Gastroesophageal sphincter (tissue), 4 donors: Measurements from ENCODE around the gene IFT52. TPM values are rescaled to one million over a fixed set of nuclear protein-coding genes. Genes with fewer than 3 reads are reported as not detected.

ENCODE experiments used
- ATAC-seq: fragments of 150-250 bp; one replicate; pipeline ENCODE4 v1.9.1; 2016; ENCODE audit warnings: mild to moderate bottlenecking, moderate library complexity
- H3K27ac ChIP-seq, 4 donors: fragments of 200-600 bp; sonication (generic) in 3 of 4; 1 replicate in 3 of 4; 2 replicates in 1 of 4; pipeline ENCODE4 v1.5.1; 2016 to 2019
- H3K27me3 ChIP-seq: fragments of 200-600 bp; sonication (generic); one replicate; pipeline ENCODE4 v1.5.1; 2019
- H3K36me3 ChIP-seq, 2 donors: fragments of 200-600 bp; sonication (generic); one replicate each; pipeline ENCODE4 v1.5.1; 2019; ENCODE audit warnings: control low read depth in 1 of 2
- H3K4me1 ChIP-seq, 3 donors: fragments of 200-600 bp; sonication (generic); 1 replicate in 2 of 3; 2 replicates in 1 of 3; pipeline ENCODE4 v1.5.1; 2016 to 2019; ENCODE audit warnings: control low read depth in 2 of 3
- H3K4me3 ChIP-seq, 2 donors: fragments of 200-600 bp; sonication (generic); one replicate each; pipeline ENCODE4 v1.5.1; 2019; ENCODE audit warnings: mild to moderate bottlenecking in 1 of 2, moderate library complexity in 1 of 2
- H3K9me3 ChIP-seq, 3 donors: fragments of 200-600 bp; sonication (generic); one replicate each; pipeline ENCODE4 v1.5.1; 2017 to 2019; ENCODE audit warnings: control low read depth in 2 of 3
- EP300 ChIP-seq: sonication (generic); formaldehyde crosslinking; IDR thresholded peaks from one replicate; pipeline ENCODE4 v1.6.1; 2017; ENCODE audit warnings: antibody characterized with exemption, mild to moderate bottlenecking
- POLR2A ChIP-seq, 2 donors: fragments of 450-650 bp; IDR thresholded peaks; one replicate each; pipeline ENCODE4 v1.6.1; 2017; ENCODE audit warnings: antibody characterized with exemption in 2 of 2, mild to moderate bottlenecking in 2 of 2, moderate library complexity in 1 of 2
- POLR2AphosphoS5 ChIP-seq: sonication (generic); formaldehyde crosslinking; IDR thresholded peaks from one replicate; pipeline ENCODE4 v1.6.1; 2017; ENCODE audit warnings: antibody characterized with exemption
- WGBS, 2 donors: methylation state at CpG; one replicate each; pipeline ENCODE4 v1.1.5; 2018; ENCODE audit warnings: low coverage in 1 of 2; 5-methylcytosine and 5-hydroxymethylcytosine counted together
- total RNA-seq, 4 donors: library from RNA; depleted of rRNA; stranded (reverse); fragments of >200 nt; gene quantifications; one replicate each; pipeline ENCODE4 v1.1.0, GENCODE V29; 2016
- TF ChIP-seq, protein P1 (sequence below), 4 experiments: fragments of 200-600 bp in 2 of 4; fragments of 450-650 bp in 2 of 4; sonication (generic) in 1 of 4; IDR thresholded peaks; one replicate each; pipeline ENCODE4 v1.5.1; 2017 to 2019; ENCODE audit warnings: antibody characterized with exemption in 4 of 4, mild to moderate bottlenecking in 2 of 4, moderate library complexity in 2 of 4

Gene IFT52
- total RNA-seq, 4 donors from 2014 or later, result 13.6 to 22.1 (median 16.7) TPM

DNA sequence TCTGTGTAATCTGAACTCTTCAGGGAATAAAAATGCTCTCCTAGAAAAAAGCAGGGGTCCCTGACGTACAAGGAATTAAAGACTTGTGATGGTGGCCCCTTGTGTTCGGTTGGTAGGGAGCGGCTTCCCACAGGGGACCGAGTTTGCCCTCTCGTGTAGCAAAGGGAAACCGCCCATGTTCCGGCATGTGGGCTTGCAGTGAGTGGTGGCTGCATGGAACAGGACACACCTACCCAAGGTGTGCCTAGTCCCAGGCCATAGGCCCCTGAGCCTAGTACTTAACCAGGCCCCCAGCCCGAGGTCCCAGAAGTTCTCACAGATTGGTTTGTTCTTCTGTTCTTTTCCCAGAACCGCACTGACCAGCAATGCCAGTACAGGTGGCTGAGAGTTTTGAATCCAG is 91.7 kb downstream of the IFT52 start:
- H3K9me3 ChIP-seq, result no peaks in the 10 kb centered on the region
- no peak overlapping the region for H3K27ac ChIP-seq
- WGBS, 2 donors, result no CpG with 5 or more reads among the region's 9 CpGs
- TF ChIP-seq EP300, result no peak
- no peak for ATAC-seq
- H3K36me3 ChIP-seq, result no peaks in the 10 kb centered on the region
- H3K4me1 ChIP-seq, result no peaks in the 10 kb centered on the region
- H3K4me3 ChIP-seq, result no peak overlapping the region
- H3K27me3 ChIP-seq, result no peaks in the 10 kb centered on the region

DNA sequence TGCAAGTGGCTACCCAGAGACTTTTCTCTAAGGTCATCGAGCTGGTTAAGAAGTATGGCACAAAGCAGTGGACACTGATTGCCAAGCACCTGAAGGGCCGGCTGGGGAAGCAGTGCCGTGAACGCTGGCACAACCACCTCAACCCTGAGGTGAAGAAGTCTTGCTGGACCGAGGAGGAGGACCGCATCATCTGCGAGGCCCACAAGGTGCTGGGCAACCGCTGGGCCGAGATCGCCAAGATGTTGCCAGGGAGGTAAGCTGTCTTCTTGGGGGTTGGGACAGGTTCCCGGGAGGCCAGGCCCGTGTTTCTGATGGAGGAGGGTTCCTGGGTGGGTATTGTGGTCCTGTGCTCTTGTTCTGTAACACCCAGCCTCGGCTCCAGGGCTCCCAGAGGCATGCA is 96.1 kb downstream of the IFT52 start:
- H3K4me1 ChIP-seq, result no peaks in the 10 kb centered on the region
- TF ChIP-seq POLR2A (IDR thresholded peaks at IDR 0.05) (no peak), POLR2AphosphoS5 (no peak), EP300 (no peak)
- TF ChIP-seq, protein P1, sequence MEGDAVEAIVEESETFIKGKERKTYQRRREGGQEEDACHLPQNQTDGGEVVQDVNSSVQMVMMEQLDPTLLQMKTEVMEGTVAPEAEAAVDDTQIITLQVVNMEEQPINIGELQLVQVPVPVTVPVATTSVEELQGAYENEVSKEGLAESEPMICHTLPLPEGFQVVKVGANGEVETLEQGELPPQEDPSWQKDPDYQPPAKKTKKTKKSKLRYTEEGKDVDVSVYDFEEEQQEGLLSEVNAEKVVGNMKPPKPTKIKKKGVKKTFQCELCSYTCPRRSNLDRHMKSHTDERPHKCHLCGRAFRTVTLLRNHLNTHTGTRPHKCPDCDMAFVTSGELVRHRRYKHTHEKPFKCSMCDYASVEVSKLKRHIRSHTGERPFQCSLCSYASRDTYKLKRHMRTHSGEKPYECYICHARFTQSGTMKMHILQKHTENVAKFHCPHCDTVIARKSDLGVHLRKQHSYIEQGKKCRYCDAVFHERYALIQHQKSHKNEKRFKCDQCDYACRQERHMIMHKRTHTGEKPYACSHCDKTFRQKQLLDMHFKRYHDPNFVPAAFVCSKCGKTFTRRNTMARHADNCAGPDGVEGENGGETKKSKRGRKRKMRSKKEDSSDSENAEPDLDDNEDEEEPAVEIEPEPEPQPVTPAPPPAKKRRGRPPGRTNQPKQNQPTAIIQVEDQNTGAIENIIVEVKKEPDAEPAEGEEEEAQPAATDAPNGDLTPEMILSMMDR (IDR thresholded peaks at IDR 0.05), result no peak
- no peaks in the 10 kb centered on the region for H3K9me3 ChIP-seq
- H3K27ac ChIP-seq, result no peak overlapping the region
- WGBS, 2 donors, result 96% methylated on average over 12 of the region's 13 CpGs; no CpG with 5 or more reads in 1 of the 2 donors
- no peak for ATAC-seq
- no peaks in the 10 kb centered on the region for H3K27me3 ChIP-seq
- H3K4me3 ChIP-seq, result no peak overlapping the region
- H3K36me3 ChIP-seq, result no peaks in the 10 kb centered on the region

DNA sequence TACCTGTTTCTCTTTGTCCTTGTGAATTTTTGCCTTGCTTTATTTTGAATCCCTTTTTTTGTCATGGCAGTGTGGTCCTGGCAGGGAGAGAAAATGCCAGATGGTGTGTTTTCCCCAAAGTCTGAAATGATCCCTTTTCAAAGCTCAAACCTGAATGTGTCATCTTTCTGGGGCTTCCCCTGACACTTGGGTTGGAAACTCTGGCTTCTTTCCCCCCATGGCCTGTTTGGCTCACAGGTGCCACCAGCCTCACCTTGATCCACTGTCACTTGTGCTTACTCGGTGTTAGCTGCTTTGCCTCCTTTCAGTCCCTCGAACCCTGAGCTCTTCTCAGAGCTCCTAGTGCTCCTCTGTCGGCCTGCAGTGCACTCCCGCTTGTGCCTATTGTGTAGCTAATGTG is 98.4 kb downstream of the IFT52 start:
- Histone ChIP-seq H3K36me3 (no peaks in the 10 kb centered on the region), H3K4me3 (no peak overlapping the region), H3K9me3 (no peaks in the 10 kb centered on the region), H3K27me3 (no peaks in the 10 kb centered on the region), H3K4me1 (no peaks in the 10 kb centered on the region), H3K27ac (no peak overlapping the region)
- no peak for ATAC-seq
- TF ChIP-seq POLR2AphosphoS5, result no peak
- no peak for TF ChIP-seq EP300
- TF ChIP-seq, protein P1 (IDR thresholded peaks at IDR 0.05), result no peak
- TF ChIP-seq POLR2A (IDR thresholded peaks at IDR 0.05), result no peak
- WGBS, 2 donors, result 78 to 97% methylated on average over 3 to 4 of the region's 4 CpGs

DNA sequence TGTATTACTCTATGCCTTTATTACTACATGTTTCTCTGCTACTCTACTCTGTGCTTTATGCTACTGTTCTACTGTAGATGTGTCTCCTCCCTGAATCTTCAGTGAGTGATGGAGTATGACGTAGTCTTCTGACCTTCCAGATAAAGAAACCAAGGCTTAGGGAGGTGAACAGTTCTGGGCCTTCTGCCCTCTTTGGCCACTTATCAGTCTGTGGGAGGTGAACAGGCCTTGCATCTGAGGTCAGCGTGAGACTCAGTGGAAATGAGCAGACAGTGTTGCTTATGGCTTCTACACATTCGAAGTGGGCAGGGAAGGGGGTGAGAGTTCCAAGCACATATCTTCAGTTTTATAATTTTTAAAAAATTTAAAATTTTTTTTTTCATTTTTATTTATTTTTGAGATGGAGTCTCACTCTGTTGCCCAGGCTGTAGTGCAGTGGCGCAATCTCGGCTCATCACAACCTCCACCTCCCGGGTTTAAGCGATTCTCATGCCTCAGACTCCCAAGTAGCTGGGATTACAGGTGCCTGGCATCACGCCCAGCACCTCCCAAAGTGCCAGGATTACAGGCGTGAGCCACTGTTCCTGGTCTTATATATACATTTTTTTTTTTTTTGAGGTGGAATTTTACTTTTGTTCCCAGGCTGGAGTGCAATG is 100.3 kb downstream of the IFT52 start:
- no peaks in the 10 kb centered on the region for H3K36me3 ChIP-seq
- no peak overlapping the region for H3K4me3 ChIP-seq
- no peaks in the 10 kb centered on the region for H3K4me1 ChIP-seq
- TF ChIP-seq, protein P1 (IDR thresholded peaks at IDR 0.05), result no peak
- TF ChIP-seq POLR2AphosphoS5 (no peak), EP300 (no peak), POLR2A (IDR thresholded peaks at IDR 0.05) (no peak)
- H3K27ac ChIP-seq, result no peak overlapping the region
- H3K9me3 ChIP-seq, result no peaks in the 10 kb centered on the region
- 85 to 94% methylated on average over 7 of the region's 9 CpGs for WGBS, 2 donors
- no peak for ATAC-seq
- no peaks in the 10 kb centered on the region for H3K27me3 ChIP-seq

DNA sequence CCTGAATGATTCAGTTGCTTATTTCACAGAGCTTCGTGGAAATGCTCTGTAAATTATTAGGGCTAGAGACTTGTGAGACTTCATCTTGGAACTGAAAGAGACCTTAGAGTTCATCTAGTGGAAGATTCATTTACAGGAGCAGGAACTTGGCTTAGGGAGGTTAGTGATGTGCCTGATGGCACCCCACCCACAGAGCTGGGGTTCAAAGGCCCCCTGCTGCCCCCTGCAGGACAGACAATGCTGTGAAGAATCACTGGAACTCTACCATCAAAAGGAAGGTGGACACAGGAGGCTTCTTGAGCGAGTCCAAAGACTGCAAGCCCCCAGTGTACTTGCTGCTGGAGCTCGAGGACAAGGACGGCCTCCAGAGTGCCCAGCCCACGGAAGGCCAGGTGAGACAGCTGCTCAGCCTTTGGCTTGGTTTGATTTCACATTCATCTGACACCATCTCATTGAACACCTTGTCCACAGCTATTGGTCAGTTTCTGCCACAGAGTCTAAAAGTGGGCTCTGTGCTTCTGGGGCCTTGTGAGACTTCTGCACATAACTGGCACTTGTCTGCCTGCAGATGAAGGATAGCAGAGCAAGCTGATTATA is 101.3 kb downstream of the IFT52 start:
- TF ChIP-seq POLR2AphosphoS5 (no peak), POLR2A (IDR thresholded peaks at IDR 0.05) (no peak), EP300 (no peak)
- TF ChIP-seq, protein P1 (IDR thresholded peaks at IDR 0.05), result peak in 1 of 4 experiments; percentile 39
- Histone ChIP-seq H3K4me3 (no peak overlapping the region), H3K9me3 (no peaks in the 10 kb centered on the region), H3K36me3 (no peaks in the 10 kb centered on the region), H3K27me3 (no peaks in the 10 kb centered on the region), H3K27ac (no peak overlapping the region), H3K4me1 (no peaks in the 10 kb centered on the region)
- WGBS, 2 donors, result 50 to 92% methylated on average over 1 to 2 of the region's 5 CpGs
- no peak for ATAC-seq
